Stomach (tissue), 4 donors: ENCODE data around the gene EIF3K.

Experiments
- EP300 ChIP-seq: sonication (generic); formaldehyde crosslinking; IDR thresholded peaks from one replicate; pipeline ENCODE4 v1.6.1; 2017; ENCODE audit warnings: antibody characterized with exemption
- POLR2A ChIP-seq, 4 donors: fragments of 450-650 bp; IDR thresholded peaks; one replicate each; pipeline ENCODE4 v1.6.1; 2016; ENCODE audit warnings: antibody characterized with exemption in 4 of 4, control low read depth in 2 of 4, mild to moderate bottlenecking in 1 of 4, moderate library complexity in 1 of 4
- POLR2AphosphoS5 ChIP-seq, 3 donors: sonication (generic); formaldehyde crosslinking; IDR thresholded peaks; one replicate each; pipeline ENCODE4 v1.6.1; 2016; ENCODE audit warnings: antibody characterized with exemption in 3 of 3
- TF ChIP-seq, protein P1 (sequence below), 7 experiments: fragments of 450-650 bp in 4 of 7; fragments of 200-600 bp in 3 of 7; sonication (generic) in 3 of 7; IDR thresholded peaks; one replicate each; pipeline ENCODE4 v1.5.1; 2016 to 2019; ENCODE audit warnings: antibody characterized with exemption in 7 of 7, control low read depth in 2 of 7, mild to moderate bottlenecking in 1 of 7

DNA sequence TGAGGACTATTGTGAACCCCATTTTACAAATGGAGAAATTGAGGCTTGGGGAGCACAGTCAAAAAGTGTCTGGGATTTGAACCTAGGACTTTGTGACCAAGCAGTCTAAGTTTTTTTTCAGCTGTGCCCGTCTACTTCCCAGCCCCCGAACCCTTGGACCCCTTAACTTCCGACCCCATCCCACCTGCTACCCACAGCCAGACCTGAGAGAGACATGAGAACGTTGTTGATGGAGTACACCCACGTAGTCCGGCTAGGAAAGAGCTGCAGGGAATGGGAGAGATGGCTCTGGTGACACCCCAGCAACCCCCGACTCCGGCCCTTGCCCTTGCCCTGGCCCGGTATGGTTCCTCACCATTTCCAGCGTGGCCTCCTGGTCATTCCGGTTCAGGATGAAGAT is 19.3 kb upstream of the EIF3K start:
- TF ChIP-seq EP300, result no peak
- TF ChIP-seq, protein P1, sequence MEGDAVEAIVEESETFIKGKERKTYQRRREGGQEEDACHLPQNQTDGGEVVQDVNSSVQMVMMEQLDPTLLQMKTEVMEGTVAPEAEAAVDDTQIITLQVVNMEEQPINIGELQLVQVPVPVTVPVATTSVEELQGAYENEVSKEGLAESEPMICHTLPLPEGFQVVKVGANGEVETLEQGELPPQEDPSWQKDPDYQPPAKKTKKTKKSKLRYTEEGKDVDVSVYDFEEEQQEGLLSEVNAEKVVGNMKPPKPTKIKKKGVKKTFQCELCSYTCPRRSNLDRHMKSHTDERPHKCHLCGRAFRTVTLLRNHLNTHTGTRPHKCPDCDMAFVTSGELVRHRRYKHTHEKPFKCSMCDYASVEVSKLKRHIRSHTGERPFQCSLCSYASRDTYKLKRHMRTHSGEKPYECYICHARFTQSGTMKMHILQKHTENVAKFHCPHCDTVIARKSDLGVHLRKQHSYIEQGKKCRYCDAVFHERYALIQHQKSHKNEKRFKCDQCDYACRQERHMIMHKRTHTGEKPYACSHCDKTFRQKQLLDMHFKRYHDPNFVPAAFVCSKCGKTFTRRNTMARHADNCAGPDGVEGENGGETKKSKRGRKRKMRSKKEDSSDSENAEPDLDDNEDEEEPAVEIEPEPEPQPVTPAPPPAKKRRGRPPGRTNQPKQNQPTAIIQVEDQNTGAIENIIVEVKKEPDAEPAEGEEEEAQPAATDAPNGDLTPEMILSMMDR (IDR thresholded peaks at IDR 0.05), result no peak
- TF ChIP-seq POLR2AphosphoS5 (IDR thresholded peaks at IDR 0.05), result no peak
- no peak for TF ChIP-seq POLR2A (IDR thresholded peaks at IDR 0.05)
